ENCODE results near the gene MAMDC4. TPM values are rescaled to one million over a fixed set of nuclear protein-coding genes. Genes with fewer than 3 reads are reported as not detected.

The MAMDC4 gene
- total and polyA plus RNA-seq, 2 donors, result 1.3 to 14.0 TPM

DNA sequence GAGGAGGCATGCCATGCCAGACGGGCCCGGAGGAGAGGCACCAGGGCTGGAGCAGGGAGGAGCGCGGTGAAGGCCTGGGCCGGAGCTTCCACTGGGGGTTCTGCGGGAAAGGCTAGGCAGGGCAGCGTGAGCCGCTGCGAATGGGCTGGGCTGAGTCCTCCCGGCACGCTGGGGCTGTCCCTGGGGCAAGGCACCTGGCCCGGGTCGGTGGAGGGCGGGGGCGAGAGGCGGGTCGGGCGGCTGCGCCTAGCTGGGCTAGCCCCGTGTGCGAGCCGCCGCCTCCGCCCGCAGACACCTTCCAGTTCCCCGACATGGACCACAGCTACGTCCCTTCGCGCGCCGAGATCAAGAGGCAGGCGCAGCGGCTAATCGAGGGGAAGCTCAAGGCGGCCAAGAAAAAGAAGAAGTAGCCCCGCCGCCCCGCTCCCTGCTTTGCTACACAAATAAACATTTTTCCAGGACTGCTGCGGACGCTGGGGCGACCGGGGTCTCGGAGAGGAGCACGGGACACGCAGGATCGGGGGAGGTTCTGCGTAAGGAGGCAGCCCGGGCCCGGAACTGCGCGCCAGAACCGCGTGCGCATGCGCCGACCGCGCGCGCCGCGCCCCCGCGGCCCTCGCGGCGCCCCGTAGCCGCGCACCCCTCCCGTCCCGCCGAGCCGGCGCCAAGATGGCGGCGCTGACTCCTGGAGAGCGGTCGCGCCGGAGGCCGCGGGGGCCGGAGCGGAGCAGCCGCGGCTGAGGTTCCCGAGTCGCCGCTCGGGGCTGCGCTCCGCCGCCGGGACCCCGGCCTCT is 44.7 kb upstream of the MAMDC4 start, which contains the start of gene RABL6:
TSS of gene RABL6 (plus strand) at position 668 of the 794 bp plus-strand sequence. CDS start 249 bp downstream, outside the sequence.
- DNase-seq (ENCODE audit: low read depth in 6 of 9, low spot score in 9 of 9), result peak in 6 of 9 donors; percentile 69 to 89 (median 82)
- Histone ChIP-seq H3K4me1 (ENCODE audit: control insufficient read depth in 2 of 2, insufficient read depth in 2 of 2, low read length in 2 of 2) (peaks cover 16 to 26% of the 10 kb centered on the region in 2 donors), H3K27me3 (ENCODE audit: control insufficient read depth in 2 of 2, insufficient read depth in 1 of 2, low read length in 1 of 2) (peaks cover 0 to 2% of the 10 kb centered on the region in 2 donors), H3K4me3 (ENCODE audit: low read length in 2 of 2) (peak within 1 kb of the TSS; percentile 77 to 94), H3K36me3 (ENCODE audit: control insufficient read depth in 2 of 2, insufficient read depth in 2 of 2, low read length in 1 of 2) (peaks cover 11 to 17% of the 10 kb centered on the region in 2 donors), H3K27ac (ENCODE audit: low read depth in 1 of 2, low read length in 1 of 2) (peak within 1 kb of the TSS; percentile 83 to 91), H3K9me3 (ENCODE audit: control insufficient read depth in 2 of 2, insufficient read depth in 1 of 2, low read length in 1 of 2) (no peaks in the 10 kb centered on the region)
- 1% methylated on average over 96 of the region's 96 CpGs for WGBS

DNA sequence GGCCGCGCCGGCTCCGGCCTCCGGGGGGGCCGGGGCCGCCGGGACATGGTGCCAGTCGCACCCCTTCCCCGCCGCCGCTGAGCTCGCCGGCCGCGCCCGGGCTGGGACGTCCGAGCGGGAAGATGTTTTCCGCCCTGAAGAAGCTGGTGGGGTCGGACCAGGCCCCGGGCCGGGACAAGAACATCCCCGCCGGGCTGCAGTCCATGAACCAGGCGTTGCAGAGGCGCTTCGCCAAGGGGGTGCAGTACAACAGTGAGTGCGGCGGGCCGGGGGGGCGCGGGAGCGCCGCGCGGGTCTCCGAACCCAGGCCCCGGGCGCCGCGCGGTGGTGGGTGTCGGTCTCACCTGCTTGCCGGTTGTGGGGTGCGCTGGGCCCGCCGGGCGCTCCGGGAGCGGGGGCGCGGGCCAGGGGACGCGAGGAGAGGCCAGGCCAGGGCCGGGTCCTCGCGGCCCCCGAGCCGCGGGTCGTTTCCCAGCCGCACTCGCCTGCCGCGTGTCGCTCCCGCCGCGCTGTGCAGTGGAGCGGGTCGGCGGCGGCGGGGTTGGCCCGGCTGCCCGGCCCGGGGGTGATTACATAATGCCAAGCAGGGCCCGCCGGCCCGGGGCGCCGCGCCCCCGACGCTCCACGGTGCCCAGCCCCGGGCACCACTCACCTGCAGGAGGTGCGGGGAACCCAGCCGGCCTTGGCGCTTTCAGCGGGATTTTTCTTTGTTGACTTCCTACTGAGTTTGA is 43.9 kb upstream of the MAMDC4 start:
- Histone ChIP-seq H3K9me3 (ENCODE audit: control insufficient read depth in 2 of 2, insufficient read depth in 1 of 2, low read length in 1 of 2) (no peaks in the 10 kb centered on the region), H3K27ac (ENCODE audit: low read depth in 1 of 2, low read length in 1 of 2) (peak overlapping the region in 1 of 2 donors; percentile 58), H3K4me1 (ENCODE audit: control insufficient read depth in 2 of 2, insufficient read depth in 2 of 2, low read length in 2 of 2) (peaks cover 16 to 26% of the 10 kb centered on the region in 2 donors), H3K27me3 (ENCODE audit: control insufficient read depth in 2 of 2, insufficient read depth in 1 of 2, low read length in 1 of 2) (no peaks in the 10 kb centered on the region), H3K36me3 (ENCODE audit: control insufficient read depth in 2 of 2, insufficient read depth in 2 of 2, low read length in 1 of 2) (peaks cover 18 to 23% of the 10 kb centered on the region in 2 donors), H3K4me3 (ENCODE audit: low read length in 2 of 2) (peak overlapping the region; percentile 77 to 94)
- DNase-seq (ENCODE audit: low read depth in 6 of 9, low spot score in 9 of 9), result peak in 2 of 9 donors; percentile 60 to 69
- under 1% methylated on average over 93 of the region's 93 CpGs for WGBS

DNA sequence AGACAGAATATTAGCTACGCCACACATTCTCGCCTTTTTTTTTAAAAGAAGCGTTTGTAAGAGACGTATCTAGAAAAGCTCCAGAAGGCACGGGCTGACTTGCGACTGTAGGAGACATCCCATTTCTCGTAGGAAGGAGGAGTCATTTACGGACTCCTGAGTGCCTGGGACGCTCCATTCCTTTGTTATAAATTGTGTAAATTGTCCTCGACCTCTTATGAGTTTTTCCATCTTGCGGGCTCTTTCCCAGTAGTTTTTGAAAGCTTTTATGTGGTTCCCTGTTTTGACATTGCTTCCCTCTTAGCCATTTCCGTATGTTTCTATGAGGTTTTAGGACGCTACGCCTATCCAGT is 43.4 kb upstream of the MAMDC4 start:
- Histone ChIP-seq H3K27me3 (ENCODE audit: control insufficient read depth in 2 of 2, insufficient read depth in 1 of 2, low read length in 1 of 2) (no peaks in the 10 kb centered on the region), H3K36me3 (ENCODE audit: control insufficient read depth in 2 of 2, insufficient read depth in 2 of 2, low read length in 1 of 2) (peaks cover 21 to 26% of the 10 kb centered on the region in 2 donors), H3K9me3 (ENCODE audit: control insufficient read depth in 2 of 2, insufficient read depth in 1 of 2, low read length in 1 of 2) (no peaks in the 10 kb centered on the region), H3K4me3 (ENCODE audit: low read length in 2 of 2) (peak overlapping the region; percentile 45 to 94), H3K4me1 (ENCODE audit: control insufficient read depth in 2 of 2, insufficient read depth in 2 of 2, low read length in 2 of 2) (peaks cover 16 to 26% of the 10 kb centered on the region in 2 donors), H3K27ac (ENCODE audit: low read depth in 1 of 2, low read length in 1 of 2) (no peak overlapping the region)
- WGBS, result 11% methylated on average over 14 of the region's 14 CpGs
- DNase-seq (ENCODE audit: low read depth in 6 of 9, low spot score in 9 of 9), result peak in 1 of 9 donors; percentile 28

DNA sequence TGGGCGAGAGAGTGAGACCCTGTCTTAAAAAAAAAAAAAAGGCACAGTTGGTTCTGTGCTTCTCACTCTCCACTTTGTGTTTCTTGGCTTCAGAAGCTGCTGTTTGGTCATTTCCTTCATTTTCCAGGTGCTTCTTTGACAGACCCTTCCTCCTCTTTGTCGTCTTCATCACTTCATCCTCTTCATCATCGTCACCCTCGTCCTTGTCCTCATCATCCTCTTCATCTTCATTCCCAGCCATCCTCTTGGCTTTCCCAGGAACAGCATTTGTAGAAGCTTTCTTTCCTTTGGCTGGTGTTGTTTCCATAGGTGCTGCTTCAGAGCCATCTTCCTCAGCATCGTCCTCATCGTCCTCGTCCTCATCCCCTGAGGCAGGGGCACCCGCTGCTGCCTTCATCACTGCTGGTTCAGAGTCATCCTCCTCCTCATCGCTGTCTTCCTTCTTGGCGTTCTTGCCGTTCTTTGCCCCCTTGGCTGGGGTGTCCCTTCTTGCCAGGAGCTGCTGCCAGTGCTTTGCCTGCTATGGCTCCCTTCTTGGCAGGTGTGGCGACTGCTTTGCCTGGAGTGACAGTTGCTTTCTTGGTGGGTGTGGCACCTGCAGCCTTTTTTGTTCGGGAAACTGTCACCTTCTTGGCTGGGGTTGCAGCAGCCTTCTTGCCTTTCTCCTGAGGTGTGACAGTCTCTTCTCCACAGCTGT is 37.3 kb upstream of the MAMDC4 start:
- Histone ChIP-seq H3K27me3 (ENCODE audit: control insufficient read depth in 2 of 2, insufficient read depth in 1 of 2, low read length in 1 of 2) (no peaks in the 10 kb centered on the region), H3K9me3 (ENCODE audit: control insufficient read depth in 2 of 2, insufficient read depth in 1 of 2, low read length in 1 of 2) (no peaks in the 10 kb centered on the region), H3K27ac (ENCODE audit: low read depth in 1 of 2, low read length in 1 of 2) (no peak overlapping the region), H3K4me3 (ENCODE audit: low read length in 2 of 2) (no peak overlapping the region), H3K4me1 (ENCODE audit: control insufficient read depth in 2 of 2, insufficient read depth in 2 of 2, low read length in 2 of 2) (peaks cover 2 to 6% of the 10 kb centered on the region in 2 donors), H3K36me3 (ENCODE audit: control insufficient read depth in 2 of 2, insufficient read depth in 2 of 2, low read length in 1 of 2) (peaks cover 26 to 31% of the 10 kb centered on the region in 2 donors)
- no peak for DNase-seq (ENCODE audit: low read depth in 6 of 9, low spot score in 9 of 9)
- 96% methylated on average over 13 of the region's 13 CpGs for WGBS

DNA sequence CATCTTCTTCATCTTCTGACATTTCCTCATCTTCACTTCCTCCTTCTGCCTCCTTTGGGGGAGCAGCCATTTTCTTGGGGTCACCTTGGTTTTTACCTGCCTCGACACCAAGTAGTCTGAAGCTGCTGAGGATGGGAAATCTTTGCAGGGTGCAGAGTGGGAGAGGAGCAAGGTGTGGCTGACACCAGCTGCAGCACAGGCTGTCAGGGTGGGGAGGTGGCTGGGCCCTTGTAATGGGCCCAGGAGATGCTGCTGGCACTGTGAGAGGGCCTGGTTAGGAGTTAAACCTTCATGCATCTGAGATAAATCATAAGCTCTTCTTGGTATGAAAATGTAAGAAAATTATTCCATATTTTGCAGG is 36.7 kb upstream of the MAMDC4 start:
- no peak for DNase-seq (ENCODE audit: low read depth in 6 of 9, low spot score in 9 of 9)
- Histone ChIP-seq H3K27me3 (ENCODE audit: control insufficient read depth in 2 of 2, insufficient read depth in 1 of 2, low read length in 1 of 2) (no peaks in the 10 kb centered on the region), H3K27ac (ENCODE audit: low read depth in 1 of 2, low read length in 1 of 2) (no peak overlapping the region), H3K36me3 (ENCODE audit: control insufficient read depth in 2 of 2, insufficient read depth in 2 of 2, low read length in 1 of 2) (peaks cover 25 to 28% of the 10 kb centered on the region in 2 donors), H3K4me1 (ENCODE audit: control insufficient read depth in 2 of 2, insufficient read depth in 2 of 2, low read length in 2 of 2) (peaks cover 0 to 3% of the 10 kb centered on the region in 2 donors), H3K9me3 (ENCODE audit: control insufficient read depth in 2 of 2, insufficient read depth in 1 of 2, low read length in 1 of 2) (no peaks in the 10 kb centered on the region), H3K4me3 (ENCODE audit: low read length in 2 of 2) (no peak overlapping the region)
- 50% methylated on average over 1 of the region's 1 CpG for WGBS

DNA sequence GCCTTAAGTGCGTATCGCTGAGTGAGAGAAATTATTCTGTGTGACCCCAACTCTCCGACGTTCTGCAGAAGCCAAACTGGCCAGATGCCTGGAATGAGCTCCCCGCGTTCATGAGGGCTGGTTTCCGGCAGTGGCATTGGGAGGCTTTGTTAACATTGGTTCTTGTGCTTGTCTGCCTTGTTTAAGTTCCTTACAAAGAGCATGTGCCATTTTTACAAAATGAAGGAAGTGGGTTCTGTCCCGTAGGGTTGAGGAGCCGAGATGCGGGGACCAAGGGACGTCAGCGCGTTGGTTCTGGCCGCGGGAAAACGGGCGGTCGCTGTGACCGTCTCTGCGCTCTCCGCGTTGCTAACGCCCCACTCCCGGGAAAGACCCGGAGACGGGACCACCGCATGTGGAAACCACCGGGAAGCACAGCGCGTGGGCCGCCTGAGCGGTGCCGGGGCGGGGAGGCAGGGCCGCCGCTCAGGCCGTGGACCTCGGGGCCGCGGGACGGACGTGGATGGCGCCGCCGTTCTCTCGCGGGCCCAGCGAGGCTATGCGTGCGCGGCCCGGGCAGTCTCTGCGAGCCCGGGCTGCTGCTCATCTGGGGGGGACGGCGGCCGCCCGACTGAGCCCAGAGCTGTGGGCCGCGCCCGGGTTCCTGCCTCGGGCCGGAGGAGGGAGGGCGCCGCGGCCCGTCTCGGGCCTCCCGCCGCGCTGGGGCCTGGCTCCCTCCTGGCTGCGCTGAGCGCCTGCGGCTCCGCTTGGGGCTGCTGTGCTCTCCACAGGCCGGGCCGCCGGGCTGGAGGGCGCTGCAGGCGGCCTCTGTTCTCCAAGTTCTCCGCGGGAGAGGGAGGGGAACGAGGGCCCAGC is 30.9 kb upstream of the MAMDC4 start:
- H3K27ac ChIP-seq (ENCODE audit: low read depth in 1 of 2, low read length in 1 of 2), result no peak overlapping the region
- WGBS, result 56% methylated on average over 83 of the region's 83 CpGs
- H3K27me3 ChIP-seq (ENCODE audit: control insufficient read depth in 2 of 2, insufficient read depth in 1 of 2, low read length in 1 of 2), result peaks cover 0 to 4% of the 10 kb centered on the region in 2 donors
- H3K36me3 ChIP-seq (ENCODE audit: control insufficient read depth in 2 of 2, insufficient read depth in 2 of 2, low read length in 1 of 2), result peaks cover 36 to 43% of the 10 kb centered on the region in 2 donors
- peaks cover 0 to 4% of the 10 kb centered on the region in 2 donors for H3K4me1 ChIP-seq (ENCODE audit: control insufficient read depth in 2 of 2, insufficient read depth in 2 of 2, low read length in 2 of 2)
- H3K4me3 ChIP-seq (ENCODE audit: low read length in 2 of 2), result no peak overlapping the region
- peaks cover 0 to 2% of the 10 kb centered on the region in 2 donors for H3K9me3 ChIP-seq (ENCODE audit: control insufficient read depth in 2 of 2, insufficient read depth in 1 of 2, low read length in 1 of 2)
- no peak for DNase-seq (ENCODE audit: low read depth in 6 of 9, low spot score in 9 of 9)

DNA sequence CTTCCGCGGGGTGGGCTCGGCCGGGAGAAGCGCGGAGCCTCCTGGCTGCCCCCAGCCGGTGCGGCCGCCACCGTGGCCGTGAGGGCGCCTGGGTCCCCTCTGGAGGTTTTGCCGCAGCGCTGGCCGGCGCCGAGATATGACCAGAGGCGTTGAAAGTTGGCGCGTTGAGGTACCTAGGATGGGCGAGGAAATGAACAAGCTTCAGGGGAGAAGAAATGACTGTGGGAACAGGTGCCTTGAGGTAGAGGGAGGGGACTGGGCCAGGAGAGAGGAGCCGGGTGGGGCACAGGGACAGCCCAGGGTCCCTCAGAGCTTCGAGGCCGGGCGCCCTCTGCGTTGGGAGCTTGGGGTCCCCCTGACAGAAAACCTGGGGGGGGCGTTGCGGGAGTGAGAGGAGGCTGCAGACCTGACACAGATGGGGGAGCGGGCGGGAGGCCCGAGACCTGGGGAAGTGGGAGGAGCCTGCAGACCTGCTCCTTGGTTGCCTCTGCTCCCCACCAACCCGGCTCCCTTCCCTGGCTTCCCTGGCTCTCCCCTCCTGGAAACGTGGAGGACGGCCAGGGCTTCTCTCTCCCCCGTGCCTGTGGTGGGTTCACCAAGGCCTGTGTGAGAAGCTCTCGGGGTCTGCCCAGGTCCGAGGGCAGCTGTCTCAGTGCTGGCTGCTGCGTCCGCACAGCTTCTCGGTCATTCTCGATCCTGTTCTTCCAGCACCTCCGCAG is 30.2 kb upstream of the MAMDC4 start:
- H3K4me1 ChIP-seq (ENCODE audit: control insufficient read depth in 2 of 2, insufficient read depth in 2 of 2, low read length in 2 of 2), result peaks cover 0 to 4% of the 10 kb centered on the region in 2 donors
- 86% methylated on average over 42 of the region's 42 CpGs for WGBS
- H3K4me3 ChIP-seq (ENCODE audit: low read length in 2 of 2), result no peak overlapping the region
- no peak overlapping the region for H3K27ac ChIP-seq (ENCODE audit: low read depth in 1 of 2, low read length in 1 of 2)
- peaks cover 0 to 4% of the 10 kb centered on the region in 2 donors for H3K27me3 ChIP-seq (ENCODE audit: control insufficient read depth in 2 of 2, insufficient read depth in 1 of 2, low read length in 1 of 2)
- H3K9me3 ChIP-seq (ENCODE audit: control insufficient read depth in 2 of 2, insufficient read depth in 1 of 2, low read length in 1 of 2), result peaks cover 0 to 2% of the 10 kb centered on the region in 2 donors
- peaks cover 40 to 47% of the 10 kb centered on the region in 2 donors for H3K36me3 ChIP-seq (ENCODE audit: control insufficient read depth in 2 of 2, insufficient read depth in 2 of 2, low read length in 1 of 2)
- no peak for DNase-seq (ENCODE audit: low read depth in 6 of 9, low spot score in 9 of 9)
